ENCODE measurements around the gene SRSF10. TPM values are rescaled to one million over a fixed set of nuclear protein-coding genes. Genes with fewer than 3 reads are reported as not detected.

Gene SRSF10
- total and polyA plus RNA-seq, 2 of the 8 experiments (the other 6 are each of a cell fraction or from before 2014, with no cell fraction given): 155 to 194 TPM

GRCh38 chr1:23958810-23959460, 21.2 kb downstream of the SRSF10 start (continued):
- TF ChIP-seq CREB1 (IDR thresholded peaks at IDR 0.05) (no peak), BCL11A (IDR thresholded peaks at IDR 0.05; ENCODE audit: low read depth in 2 of 2, low read length in 2 of 2) (no peak), POLR2AphosphoS5 (IDR thresholded peaks at IDR 0.05; ENCODE audit: low read depth, low read length) (peak; percentile 66; the same call in 1 of the 2 replicates), ATF2 (IDR thresholded peaks at IDR 0.05; ENCODE audit: low read length) (no peak), EGR1 (IDR thresholded peaks at IDR 0.05; ENCODE audit: borderline replicate concordance, low read depth, low read length) (no peak), KDM1A (IDR thresholded peaks at IDR 0.05; ENCODE audit: borderline replicate concordance, low read length) (no peak), HDAC6 (IDR thresholded peaks at IDR 0.05; ENCODE audit: low read depth, low read length) (no peak), CHD2 (IDR thresholded peaks at IDR 0.05; ENCODE audit: low read length) (no peak), SP4 (IDR thresholded peaks at IDR 0.05; ENCODE audit: low read length) (no peak), NRF1 (IDR thresholded peaks at IDR 0.05; ENCODE audit: low read depth, low read length) (no peak), KDM4A (IDR thresholded peaks at IDR 0.05; ENCODE audit: low read depth, low read length, severe bottlenecking) (no peak), PHF8 (conservative IDR thresholded peaks at IDR 0.05; ENCODE audit: low read depth, low read length) (no peak), GTF2F1 (IDR thresholded peaks at IDR 0.05; ENCODE audit: borderline replicate concordance, low read depth, low read length) (0 out of 2 replicates have a peak, but pooled peaks have one; percentile 19), TBP (IDR thresholded peaks at IDR 0.05; ENCODE audit: low read depth, low read length) (0 out of 2 replicates have a peak, but pooled peaks have one; percentile 10), SIN3A (conservative IDR thresholded peaks at IDR 0.05 in 1 of 2, IDR thresholded peaks at IDR 0.05 in 1 of 2; ENCODE audit: low read depth in 1 of 2, low read length in 2 of 2) (0 out of 4 replicates have a peak, but pooled peaks of 1 of the 2 experiments have one; percentile 59)
- TF ChIP-seq, protein P1, sequence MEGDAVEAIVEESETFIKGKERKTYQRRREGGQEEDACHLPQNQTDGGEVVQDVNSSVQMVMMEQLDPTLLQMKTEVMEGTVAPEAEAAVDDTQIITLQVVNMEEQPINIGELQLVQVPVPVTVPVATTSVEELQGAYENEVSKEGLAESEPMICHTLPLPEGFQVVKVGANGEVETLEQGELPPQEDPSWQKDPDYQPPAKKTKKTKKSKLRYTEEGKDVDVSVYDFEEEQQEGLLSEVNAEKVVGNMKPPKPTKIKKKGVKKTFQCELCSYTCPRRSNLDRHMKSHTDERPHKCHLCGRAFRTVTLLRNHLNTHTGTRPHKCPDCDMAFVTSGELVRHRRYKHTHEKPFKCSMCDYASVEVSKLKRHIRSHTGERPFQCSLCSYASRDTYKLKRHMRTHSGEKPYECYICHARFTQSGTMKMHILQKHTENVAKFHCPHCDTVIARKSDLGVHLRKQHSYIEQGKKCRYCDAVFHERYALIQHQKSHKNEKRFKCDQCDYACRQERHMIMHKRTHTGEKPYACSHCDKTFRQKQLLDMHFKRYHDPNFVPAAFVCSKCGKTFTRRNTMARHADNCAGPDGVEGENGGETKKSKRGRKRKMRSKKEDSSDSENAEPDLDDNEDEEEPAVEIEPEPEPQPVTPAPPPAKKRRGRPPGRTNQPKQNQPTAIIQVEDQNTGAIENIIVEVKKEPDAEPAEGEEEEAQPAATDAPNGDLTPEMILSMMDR (IDR thresholded peaks at IDR 0.05; ENCODE audit: control extremely low read depth in 1 of 3, insufficient read depth in 1 of 3, low read depth in 1 of 3, low read length in 3 of 3): no peak

Measured in H1 (cell line).